ENCODE results near the gene WRAP73. TPM values are rescaled to one million over a fixed set of nuclear protein-coding genes. Genes with fewer than 3 reads are reported as not detected.

Gene WRAP73
- total RNA-seq, 1 donor from 2014 or later: 47.7 TPM

GRCh38 chr1:3596663-3597598 lies 53.0 kb downstream of the WRAP73 start:
- H3K27ac Mint-ChIP-seq (ENCODE audit: unreplicated experiment): no peak overlapping the region
- H3K4me3 Mint-ChIP-seq (ENCODE audit: unreplicated experiment): no peak overlapping the region
- no peak for TF ChIP-seq CTCF (IDR thresholded peaks at IDR 0.05; ENCODE audit: partially characterized antibody, unreplicated experiment)
- no peaks in the 10 kb centered on the region for H3K36me3 Mint-ChIP-seq (ENCODE audit: unreplicated experiment)
- no peak for DNase-seq
- H3K4me1 Mint-ChIP-seq (ENCODE audit: low read depth, unreplicated experiment): peaks cover 5% of the 10 kb centered on the region
- peaks cover 4% of the 10 kb centered on the region for H3K9me3 Mint-ChIP-seq (ENCODE audit: unreplicated experiment)
- peaks cover 1% of the 10 kb centered on the region for H3K27me3 Mint-ChIP-seq (ENCODE audit: unreplicated experiment)

- no peak for TF ChIP-seq CTCF (IDR thresholded peaks at IDR 0.05; ENCODE audit: partially characterized antibody, unreplicated experiment)
- no peaks in the 10 kb centered on the region for H3K36me3 Mint-ChIP-seq (ENCODE audit: unreplicated experiment)
- H3K4me3 Mint-ChIP-seq (ENCODE audit: unreplicated experiment): no peak overlapping the region
- no peak for DNase-seq
- H3K4me1 Mint-ChIP-seq (ENCODE audit: low read depth, unreplicated experiment): peaks cover 3% of the 10 kb centered on the region
- peaks cover 1% of the 10 kb centered on the region for H3K27me3 Mint-ChIP-seq (ENCODE audit: unreplicated experiment)
- no peak overlapping the region for H3K27ac Mint-ChIP-seq (ENCODE audit: unreplicated experiment)
- H3K9me3 Mint-ChIP-seq (ENCODE audit: unreplicated experiment): peaks cover 2% of the 10 kb centered on the region
Observed at GRCh38 chr1:3595949-3596348, 54.0 kb downstream of the WRAP73 start.

- peaks cover 2% of the 10 kb centered on the region for H3K9me3 Mint-ChIP-seq (ENCODE audit: unreplicated experiment)
- no peak for TF ChIP-seq CTCF (IDR thresholded peaks at IDR 0.05; ENCODE audit: partially characterized antibody, unreplicated experiment)
- H3K4me3 Mint-ChIP-seq (ENCODE audit: unreplicated experiment): no peak overlapping the region
- peaks cover 3% of the 10 kb centered on the region for H3K27me3 Mint-ChIP-seq (ENCODE audit: unreplicated experiment)
- DNase-seq: no peak
- no peak overlapping the region for H3K27ac Mint-ChIP-seq (ENCODE audit: unreplicated experiment)
- H3K36me3 Mint-ChIP-seq (ENCODE audit: unreplicated experiment): no peaks in the 10 kb centered on the region
- H3K4me1 Mint-ChIP-seq (ENCODE audit: low read depth, unreplicated experiment): peaks cover 4% of the 10 kb centered on the region
Observed at GRCh38 chr1:3594706-3595377, 55.1 kb downstream of the WRAP73 start.

- no peak for TF ChIP-seq CTCF (IDR thresholded peaks at IDR 0.05; ENCODE audit: partially characterized antibody, unreplicated experiment)
- H3K27me3 Mint-ChIP-seq (ENCODE audit: unreplicated experiment): peaks cover 6% of the 10 kb centered on the region
- DNase-seq: no peak
- H3K27ac Mint-ChIP-seq (ENCODE audit: unreplicated experiment): no peak overlapping the region
- H3K4me1 Mint-ChIP-seq (ENCODE audit: low read depth, unreplicated experiment): peaks cover 6% of the 10 kb centered on the region
- peaks cover 2% of the 10 kb centered on the region for H3K9me3 Mint-ChIP-seq (ENCODE audit: unreplicated experiment)
- H3K36me3 Mint-ChIP-seq (ENCODE audit: unreplicated experiment): no peaks in the 10 kb centered on the region
- no peak overlapping the region for H3K4me3 Mint-ChIP-seq (ENCODE audit: unreplicated experiment)
Observed at GRCh38 chr1:3593745-3594144, 56.2 kb downstream of the WRAP73 start.

GRCh38 chr1:3593334-3593733 lies 56.6 kb downstream of the WRAP73 start:
- no peak for DNase-seq
- Mint-ChIP-seq H3K4me3 (ENCODE audit: unreplicated experiment) (no peak overlapping the region), H3K36me3 (ENCODE audit: unreplicated experiment) (no peaks in the 10 kb centered on the region), H3K27ac (ENCODE audit: unreplicated experiment) (no peak overlapping the region), H3K27me3 (ENCODE audit: unreplicated experiment) (peaks cover 5% of the 10 kb centered on the region), H3K4me1 (ENCODE audit: low read depth, unreplicated experiment) (peaks cover 6% of the 10 kb centered on the region), H3K9me3 (ENCODE audit: unreplicated experiment) (peaks cover 2% of the 10 kb centered on the region)
- no peak for TF ChIP-seq CTCF (IDR thresholded peaks at IDR 0.05; ENCODE audit: partially characterized antibody, unreplicated experiment)

All from glutamatergic neuron (in vitro differentiated cells).